ENCODE results near the gene SYT12.

Gene SYT12

DNA sequence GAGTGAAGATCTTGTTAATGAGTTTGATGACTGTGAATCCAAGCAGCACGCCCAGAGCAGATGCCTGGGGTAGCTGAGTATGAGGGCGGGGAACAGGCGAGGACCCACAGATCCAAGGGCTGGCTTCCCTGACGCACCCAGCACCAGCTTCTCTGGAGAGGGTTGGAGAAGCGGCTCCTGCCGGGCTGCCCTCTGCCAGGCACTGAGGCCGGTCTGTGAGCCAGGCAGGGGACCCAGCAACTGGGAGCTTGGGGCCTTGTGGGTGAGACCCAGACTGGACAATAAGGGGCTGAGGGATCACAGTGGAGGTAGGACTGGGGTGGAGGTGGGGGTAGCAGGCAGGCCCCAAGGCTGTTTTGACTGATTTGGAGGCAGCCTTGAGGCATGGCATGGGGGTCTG, 8.6 kb upstream of the SYT12 start:
- Histone ChIP-seq H3K4me1 (no peaks in the 10 kb centered on the region), H3K27me3 (no peaks in the 10 kb centered on the region), H3K27ac (no peak overlapping the region), H3K36me3 (no peaks in the 10 kb centered on the region), H3K4me3 (no peak overlapping the region), H3K9me3 (no peaks in the 10 kb centered on the region)
- TF ChIP-seq, protein P1, sequence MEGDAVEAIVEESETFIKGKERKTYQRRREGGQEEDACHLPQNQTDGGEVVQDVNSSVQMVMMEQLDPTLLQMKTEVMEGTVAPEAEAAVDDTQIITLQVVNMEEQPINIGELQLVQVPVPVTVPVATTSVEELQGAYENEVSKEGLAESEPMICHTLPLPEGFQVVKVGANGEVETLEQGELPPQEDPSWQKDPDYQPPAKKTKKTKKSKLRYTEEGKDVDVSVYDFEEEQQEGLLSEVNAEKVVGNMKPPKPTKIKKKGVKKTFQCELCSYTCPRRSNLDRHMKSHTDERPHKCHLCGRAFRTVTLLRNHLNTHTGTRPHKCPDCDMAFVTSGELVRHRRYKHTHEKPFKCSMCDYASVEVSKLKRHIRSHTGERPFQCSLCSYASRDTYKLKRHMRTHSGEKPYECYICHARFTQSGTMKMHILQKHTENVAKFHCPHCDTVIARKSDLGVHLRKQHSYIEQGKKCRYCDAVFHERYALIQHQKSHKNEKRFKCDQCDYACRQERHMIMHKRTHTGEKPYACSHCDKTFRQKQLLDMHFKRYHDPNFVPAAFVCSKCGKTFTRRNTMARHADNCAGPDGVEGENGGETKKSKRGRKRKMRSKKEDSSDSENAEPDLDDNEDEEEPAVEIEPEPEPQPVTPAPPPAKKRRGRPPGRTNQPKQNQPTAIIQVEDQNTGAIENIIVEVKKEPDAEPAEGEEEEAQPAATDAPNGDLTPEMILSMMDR (IDR thresholded peaks at IDR 0.05) = no peak
- intact Hi-C loops (cut with DNase I; ENCODE audit: low total_unique reads) = no loop called here
- DNase-seq = no peak

DNA sequence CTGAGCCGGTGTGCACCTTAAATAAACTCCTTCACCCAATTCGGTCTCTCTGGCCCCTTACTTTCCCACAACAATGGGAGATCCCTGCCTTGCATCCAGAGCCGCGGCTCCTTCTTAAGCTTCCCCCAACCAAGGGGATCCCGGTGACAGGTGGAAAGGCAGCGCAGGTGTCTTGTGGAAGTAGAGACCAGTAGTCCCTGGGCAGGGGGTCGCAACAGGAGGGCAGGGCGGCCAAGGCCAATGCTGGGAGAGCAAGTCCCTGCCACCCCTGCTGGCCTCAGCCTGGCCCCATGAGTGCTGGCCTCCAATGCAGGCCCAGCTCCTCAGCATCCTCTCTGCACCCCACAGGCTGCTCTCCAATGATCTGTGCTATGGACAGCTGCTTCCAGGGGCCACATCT, 7.9 kb upstream of the SYT12 start:
- no peak overlapping the region for H3K27ac ChIP-seq
- no peaks in the 10 kb centered on the region for H3K4me1 ChIP-seq
- no peak for DNase-seq
- TF ChIP-seq, protein P1 (IDR thresholded peaks at IDR 0.05) = no peak
- no peaks in the 10 kb centered on the region for H3K36me3 ChIP-seq
- H3K27me3 ChIP-seq = no peaks in the 10 kb centered on the region
- H3K9me3 ChIP-seq = no peaks in the 10 kb centered on the region
- intact Hi-C loops (cut with DNase I; ENCODE audit: low total_unique reads) = no loop called here
- H3K4me3 ChIP-seq = no peak overlapping the region

DNA sequence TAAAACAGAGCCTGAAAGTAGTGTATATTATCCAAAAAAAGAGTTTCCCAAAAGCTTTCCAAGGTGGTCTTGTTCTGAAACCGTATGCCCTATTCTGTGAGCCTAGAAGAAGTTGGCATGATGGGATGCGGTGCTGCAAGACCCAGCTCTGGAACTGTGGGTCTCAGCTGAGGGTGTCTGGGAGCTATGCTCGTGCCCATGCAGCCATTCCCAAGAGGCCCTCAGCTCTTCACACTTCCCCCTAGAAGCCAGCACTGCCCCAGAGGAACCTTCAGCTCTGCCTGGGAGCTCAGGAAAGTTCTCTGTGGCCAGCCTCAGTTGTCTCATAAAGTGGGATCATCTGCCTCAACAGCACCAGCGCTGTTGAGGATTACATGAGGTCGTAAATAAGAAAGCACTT, 6.4 kb upstream of the SYT12 start:
- Histone ChIP-seq H3K9me3 (no peaks in the 10 kb centered on the region), H3K27ac (no peak overlapping the region), H3K4me1 (no peaks in the 10 kb centered on the region), H3K36me3 (no peaks in the 10 kb centered on the region), H3K27me3 (no peaks in the 10 kb centered on the region), H3K4me3 (no peak overlapping the region)
- intact Hi-C loops (cut with DNase I; ENCODE audit: low total_unique reads) = no loop called here
- DNase-seq = no peak
- TF ChIP-seq, protein P1 (IDR thresholded peaks at IDR 0.05) = no peak

DNA sequence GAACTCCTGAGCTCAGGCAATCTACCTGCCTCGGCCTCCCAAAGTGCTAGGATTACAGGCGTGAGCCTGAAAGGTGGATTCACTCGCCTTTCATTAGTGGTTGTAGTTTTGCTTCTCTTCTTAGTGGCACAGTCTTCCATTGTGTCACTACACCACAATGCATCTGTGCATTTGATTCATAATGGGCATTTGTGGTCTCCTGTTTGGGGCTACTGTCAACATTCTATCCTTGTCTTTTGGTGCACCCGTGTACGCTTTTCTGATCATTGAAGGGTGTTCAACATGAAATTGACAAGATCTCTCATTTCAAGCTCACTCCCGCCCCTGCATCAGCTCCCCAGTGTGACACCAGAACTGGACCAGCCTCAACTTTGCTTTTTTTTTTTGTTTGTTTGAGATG, 2.0 kb upstream of the SYT12 start:
- Histone ChIP-seq H3K4me1 (peaks cover 0 to 33% (median 17%) of the 10 kb centered on the region in 4 donors), H3K36me3 (no peaks in the 10 kb centered on the region), H3K27ac (no peak overlapping the region), H3K27me3 (peaks cover 0 to 4% of the 10 kb centered on the region in 2 donors), H3K4me3 (no peak overlapping the region), H3K9me3 (no peaks in the 10 kb centered on the region)
- DNase-seq = no peak
- TF ChIP-seq, protein P1 (IDR thresholded peaks at IDR 0.05) = no peak
- intact Hi-C loops (cut with DNase I; ENCODE audit: low total_unique reads) = no loop called here

DNA sequence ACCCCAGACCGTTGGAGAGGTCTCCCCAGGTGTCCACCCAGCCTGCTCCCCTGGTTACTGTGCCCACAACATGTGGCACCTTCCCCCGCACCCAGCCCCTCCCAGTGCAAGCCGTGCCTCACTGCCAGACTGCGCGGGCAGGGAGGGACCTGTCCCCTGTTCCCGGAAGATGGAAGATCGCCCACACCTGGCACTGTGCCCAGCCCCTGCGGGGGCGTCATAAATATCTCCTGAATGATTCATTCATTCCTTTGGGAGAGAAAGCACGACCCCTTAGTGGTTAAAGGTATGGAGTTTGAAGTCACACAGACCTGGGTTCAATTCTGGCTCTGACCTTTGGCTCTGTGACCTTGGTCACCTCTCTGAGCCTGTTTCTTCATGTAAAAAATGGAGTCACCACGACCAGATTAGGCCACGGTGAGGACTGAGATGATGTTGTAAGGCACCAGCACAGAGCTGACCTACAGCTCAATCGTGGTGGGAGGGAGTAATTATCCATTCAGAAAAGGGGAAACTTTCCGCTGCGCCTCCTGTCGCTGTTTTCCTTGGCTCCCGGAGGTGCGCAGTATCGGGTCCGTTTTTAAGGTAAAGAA, 497 bp upstream of the SYT12 start:
- Histone ChIP-seq H3K27ac (peak overlapping the region; percentile 5 to 62), H3K4me1 (peaks cover 0 to 36% (median 17%) of the 10 kb centered on the region in 4 donors), H3K4me3 (peak overlapping the region; percentile 50 to 61), H3K36me3 (no peaks in the 10 kb centered on the region), H3K9me3 (no peaks in the 10 kb centered on the region), H3K27me3 (peaks cover 0 to 4% of the 10 kb centered on the region in 2 donors)
- intact Hi-C loops (cut with DNase I; ENCODE audit: low total_unique reads) = no loop called here
- peak in 1 of 2 donors; percentile 78 for DNase-seq
- TF ChIP-seq, protein P1 (IDR thresholded peaks at IDR 0.05) = no peak

DNA sequence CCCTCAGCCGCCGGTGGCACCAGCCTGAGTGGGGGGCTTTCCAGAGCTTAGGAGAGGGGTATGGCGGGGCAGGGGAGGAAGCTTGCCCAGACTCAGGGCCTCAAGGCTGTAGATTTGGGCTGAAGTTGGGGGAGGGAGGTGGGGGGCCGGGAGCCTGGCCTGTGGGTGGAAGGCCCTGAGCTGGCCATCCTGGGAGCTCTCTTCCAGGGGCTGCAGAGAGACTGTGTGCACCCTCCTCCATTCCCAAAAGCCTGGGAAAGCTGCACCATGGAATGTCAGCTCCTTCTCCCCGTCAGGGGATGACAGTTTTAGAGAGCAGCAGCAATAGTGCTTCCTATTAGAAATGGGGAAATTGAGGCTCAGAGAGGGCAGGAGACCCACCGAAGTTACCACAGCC, 1.0 kb downstream of the SYT12 start:
- peak overlapping the region; percentile 50 to 61 for H3K4me3 ChIP-seq
- DNase-seq = no peak
- TF ChIP-seq, protein P1 (IDR thresholded peaks at IDR 0.05) = no peak
- H3K27me3 ChIP-seq = peaks cover 0 to 4% of the 10 kb centered on the region in 2 donors
- H3K27ac ChIP-seq = peak overlapping the region in 1 of 2 donors; percentile 10
- H3K36me3 ChIP-seq = no peaks in the 10 kb centered on the region
- peaks cover 0 to 46% (median 17%) of the 10 kb centered on the region in 4 donors for H3K4me1 ChIP-seq
- intact Hi-C loops (cut with DNase I; ENCODE audit: low total_unique reads) = no loop called here
- H3K9me3 ChIP-seq = no peaks in the 10 kb centered on the region
